Stimulated activated CD8-positive, alpha-beta memory T cell treated with anti-CD3 and anti-CD28 coated beads, Interleukin-15, amount 100 ng/mL, for 1 hour (primary cell): Measurements from ENCODE around the gene FAM174B.

Experiments
- DNase-seq: peaks from one replicate; pipeline ENCODE4 v3.0.0-alpha.2; 2020; ENCODE audit warnings: low read depth

Gene FAM174B

DNA sequence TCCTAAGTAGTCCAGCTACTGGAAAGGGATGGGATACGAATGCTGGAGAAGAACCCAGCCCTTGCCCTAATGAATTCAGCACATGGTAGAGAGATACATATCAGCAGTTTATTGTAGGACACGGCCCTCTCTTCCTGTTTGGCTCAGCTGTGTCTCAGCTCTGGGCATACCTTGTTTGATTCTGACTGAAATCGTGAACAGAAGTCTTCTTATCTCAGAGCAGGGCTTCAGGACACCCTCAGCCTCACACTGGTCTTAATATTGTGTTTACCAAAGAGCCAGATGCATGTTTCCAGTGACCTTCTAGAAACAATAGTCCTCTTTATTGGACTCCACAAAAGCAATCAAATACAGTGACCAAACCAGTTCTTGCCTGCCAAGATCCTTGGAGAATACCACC lies 54.7 kb downstream of the FAM174B start:
- no peak for DNase-seq

DNA sequence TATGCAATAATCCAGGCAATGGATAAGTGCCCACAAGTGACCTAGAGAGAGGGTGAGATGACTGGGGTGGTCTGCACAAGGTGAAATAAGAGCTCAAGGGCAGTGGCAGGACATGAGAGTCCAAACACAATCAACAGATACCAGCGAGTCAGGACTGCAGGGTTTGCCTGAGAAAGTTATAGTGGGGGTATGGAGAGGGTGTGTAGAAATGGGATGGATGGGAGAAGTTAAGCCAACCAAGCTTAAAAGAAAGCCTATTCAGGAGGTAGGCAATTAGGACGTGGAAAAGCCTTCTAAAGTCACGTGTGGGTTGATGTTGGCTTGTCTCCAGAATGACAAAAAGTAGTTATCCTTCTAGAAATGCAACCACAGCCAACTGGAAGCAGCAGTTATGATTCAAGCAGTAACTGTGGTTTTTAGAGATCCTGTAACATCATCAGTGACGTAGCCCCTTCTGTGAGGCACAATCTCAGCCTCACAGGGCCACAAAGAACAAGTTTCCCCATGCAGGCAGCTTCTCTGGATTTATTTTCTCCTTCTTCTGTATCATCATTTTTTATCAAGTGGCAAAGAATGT lies 56.1 kb downstream of the FAM174B start:
- no peak for DNase-seq

DNA sequence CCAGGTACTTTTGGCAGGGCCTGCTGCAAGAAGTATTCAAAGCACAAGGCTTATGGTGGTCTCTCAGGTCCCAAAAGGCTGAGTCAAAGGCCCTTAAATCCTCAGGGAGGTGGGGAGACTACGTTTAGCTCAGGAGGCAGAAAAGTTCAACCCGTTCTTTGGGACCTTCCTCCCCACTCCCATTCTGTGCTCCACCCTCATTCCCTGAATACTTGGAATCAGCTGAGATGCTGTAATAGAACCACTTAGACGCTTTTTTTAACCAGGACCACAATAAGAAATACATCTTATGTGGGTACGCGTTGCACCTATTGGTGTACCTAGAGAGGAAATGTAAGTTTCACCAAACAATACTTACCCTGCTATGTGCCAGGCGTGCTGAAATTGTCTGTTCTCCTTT lies 58.0 kb downstream of the FAM174B start:
- no peak for DNase-seq

DNA sequence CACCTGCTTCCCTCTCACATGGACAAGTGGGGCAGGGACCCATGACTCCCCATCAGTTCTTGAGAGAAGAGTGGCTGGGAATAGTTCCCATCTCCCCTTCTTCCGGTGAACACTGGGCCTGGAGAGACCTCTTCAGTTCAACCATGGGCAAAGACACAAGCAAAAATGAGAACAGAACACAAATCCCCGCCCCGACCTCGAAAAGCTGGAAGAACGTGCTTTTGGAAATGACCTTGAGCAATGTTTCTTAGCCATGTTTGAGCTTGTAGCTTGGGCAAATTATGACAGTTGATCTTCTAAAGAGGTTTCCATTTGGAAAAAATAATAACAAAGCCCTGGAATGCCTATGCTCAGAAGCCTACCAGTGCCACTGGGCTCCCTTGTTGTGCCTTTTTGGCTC lies 59.0 kb downstream of the FAM174B start:
- DNase-seq: no peak

DNA sequence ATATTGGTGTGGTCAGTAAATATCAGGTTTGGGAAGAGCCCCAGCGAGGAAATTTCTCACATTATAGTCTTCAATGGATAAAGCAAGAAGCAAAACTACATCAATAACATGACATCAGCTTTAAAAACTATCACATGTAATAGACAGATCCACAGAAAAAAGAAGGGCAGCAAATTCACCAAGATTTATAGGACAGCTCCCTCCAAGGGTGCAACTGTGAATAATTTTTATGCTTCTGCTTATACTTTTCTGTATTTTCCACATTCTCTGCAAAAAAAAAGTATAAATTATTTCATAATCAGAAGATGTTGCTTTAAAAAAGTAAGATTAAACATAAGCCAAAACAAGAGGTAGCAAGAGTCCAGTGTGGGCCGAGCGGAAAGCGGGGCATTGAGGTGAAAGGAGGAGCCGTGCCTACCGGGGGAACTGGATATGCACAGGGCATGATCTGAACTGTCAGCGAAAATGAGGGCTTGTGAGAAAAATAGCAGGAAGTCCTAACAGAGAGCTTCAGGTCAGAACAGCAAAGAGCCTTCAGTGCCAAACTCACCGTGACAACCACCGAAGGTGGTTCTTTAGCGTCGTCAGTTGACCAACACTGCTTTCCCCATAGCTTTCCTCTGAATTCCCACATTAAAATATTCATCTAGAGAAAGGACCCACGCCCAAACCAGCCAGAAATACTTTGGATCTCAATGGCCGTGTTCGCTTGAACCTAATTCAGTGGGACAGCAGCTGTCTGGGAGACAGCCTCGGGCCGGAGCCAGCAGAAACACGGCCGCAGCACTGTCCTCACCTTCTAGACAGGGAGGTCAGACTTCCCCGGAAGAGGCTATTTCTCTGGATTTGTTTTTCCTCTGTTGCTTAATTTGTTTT lies 59.8 kb downstream of the FAM174B start:
- DNase-seq: no peak

DNA sequence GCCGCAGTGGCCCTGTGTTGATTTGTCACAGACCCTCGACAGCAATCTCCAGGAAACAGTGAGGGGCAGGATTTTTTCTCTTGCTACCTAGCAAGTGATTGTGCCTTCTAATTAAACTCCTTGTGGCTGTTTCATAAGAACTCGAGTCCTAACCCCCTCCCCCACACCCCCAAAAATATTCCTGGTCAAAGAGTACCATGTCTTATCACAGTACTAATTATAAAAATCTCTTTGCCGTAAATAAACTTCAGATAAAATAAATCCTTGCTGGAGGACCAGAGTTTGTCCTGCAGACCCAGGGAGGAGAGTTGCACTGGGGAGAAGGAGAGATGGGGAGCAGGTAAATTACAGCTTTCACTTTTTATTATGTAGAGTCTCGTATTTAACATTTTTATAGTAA lies 64.3 kb downstream of the FAM174B start:
- DNase-seq: no peak

DNA sequence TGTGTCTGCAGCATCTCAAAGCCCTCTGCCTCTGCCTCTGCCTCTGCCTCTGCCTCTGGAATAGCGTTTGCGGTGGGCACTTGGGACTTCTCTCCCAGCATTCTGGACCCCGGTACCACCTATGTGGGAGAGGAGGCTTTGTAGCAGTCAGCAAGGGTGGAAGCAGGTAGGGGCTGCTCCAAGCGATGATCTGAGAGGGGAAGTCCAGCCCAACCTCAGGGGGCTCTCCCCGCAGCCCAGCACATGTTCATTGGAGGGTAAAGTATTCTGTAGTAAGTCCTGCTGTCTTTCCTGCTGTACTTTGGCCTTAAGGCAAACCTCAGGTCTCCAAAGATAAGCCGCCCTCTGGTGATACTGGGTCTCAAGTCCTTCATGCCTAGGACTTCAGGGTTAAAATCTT lies 68.6 kb downstream of the FAM174B start:
- DNase-seq: no peak

DNA sequence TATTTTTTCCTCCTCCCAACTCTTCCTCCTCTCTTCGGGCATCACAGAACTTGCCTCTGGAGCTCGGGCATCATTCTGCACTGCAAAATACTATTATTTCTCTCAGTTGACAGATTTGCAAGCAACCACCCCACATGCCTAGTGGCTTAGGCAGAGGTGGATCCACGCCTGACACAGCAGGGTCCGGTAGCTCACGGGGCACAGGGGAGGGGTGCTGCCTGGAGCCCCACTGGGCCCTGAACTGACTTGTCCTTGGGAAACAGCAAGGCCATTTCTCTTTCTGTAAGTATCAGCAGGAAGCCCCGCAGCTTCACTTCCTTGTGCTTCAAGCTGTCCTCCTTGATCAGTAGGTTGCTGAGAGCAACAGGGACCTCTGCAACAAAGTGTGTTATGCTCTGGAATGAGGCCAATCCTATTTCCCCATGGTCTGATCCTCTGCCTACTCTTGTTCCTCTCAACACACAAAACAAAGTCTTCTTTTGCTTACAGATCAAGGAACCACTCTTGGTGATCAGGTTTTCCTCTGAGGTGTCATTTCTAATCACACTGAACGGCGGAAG lies 69.1 kb downstream of the FAM174B start:
- no peak for DNase-seq

DNA sequence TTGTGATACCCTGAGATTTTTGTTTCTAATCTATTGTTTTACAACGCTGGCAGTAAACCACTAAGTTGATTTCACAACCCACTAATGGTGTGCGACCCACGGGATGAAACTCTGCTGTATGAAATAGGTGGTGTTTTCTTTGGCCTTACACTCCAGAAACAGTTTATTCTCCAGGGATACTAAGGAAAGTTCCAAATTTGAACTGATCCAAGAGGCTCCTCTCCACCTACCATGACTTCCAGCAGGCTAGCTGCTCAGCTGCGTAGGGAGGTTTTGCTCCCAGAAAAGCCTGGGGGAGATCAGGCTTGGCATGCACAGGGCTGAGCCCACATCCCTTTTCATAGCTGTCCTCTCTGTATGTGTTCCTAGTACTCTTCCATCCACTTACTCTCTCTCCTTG lies 71.5 kb downstream of the FAM174B start:
- no peak for DNase-seq

DNA sequence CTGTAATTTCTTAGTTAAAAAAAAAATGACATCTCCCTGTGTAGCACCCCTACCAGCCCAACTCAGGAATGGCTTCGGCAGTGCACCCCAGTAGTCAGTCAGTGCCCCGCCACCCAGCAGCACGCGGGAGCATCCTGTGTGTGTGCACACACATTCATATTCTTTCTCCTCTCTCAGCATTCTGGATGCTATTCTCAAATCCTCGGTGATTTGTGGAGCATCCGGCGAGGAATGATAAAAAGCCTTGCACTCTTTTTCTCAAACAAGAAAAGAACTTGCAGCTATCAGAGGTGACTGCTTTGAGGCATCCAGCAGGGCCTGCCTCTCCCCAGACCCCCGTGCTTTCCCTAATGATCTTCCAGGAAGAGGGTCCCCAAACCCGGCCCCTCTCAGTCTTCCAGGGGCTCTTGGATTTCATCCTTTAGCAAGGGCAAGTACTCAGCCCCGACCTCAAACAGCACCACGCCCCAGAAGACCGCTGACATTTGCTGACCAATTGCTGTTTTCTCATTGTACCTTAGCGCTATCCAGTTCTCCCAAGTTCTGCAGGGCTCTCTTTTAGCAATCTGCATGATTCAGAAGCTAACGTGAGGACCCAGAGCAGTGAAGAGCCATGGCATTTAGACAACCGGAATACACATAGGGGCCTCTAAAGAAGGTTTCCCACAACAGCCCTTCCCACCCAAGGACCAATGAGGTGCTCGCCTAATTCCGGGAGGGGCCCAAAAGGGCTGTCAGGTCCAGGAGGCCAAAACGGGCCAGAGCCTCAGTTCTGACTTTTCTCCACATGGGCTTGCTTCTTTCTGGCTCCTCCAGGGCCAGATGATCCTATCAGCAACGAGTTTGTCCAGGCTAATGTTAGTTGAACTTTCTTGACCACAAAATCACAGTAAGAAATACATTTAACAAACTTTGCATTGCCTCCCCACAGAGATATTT lies 72.2 kb downstream of the FAM174B start:
- DNase-seq: no peak

DNA sequence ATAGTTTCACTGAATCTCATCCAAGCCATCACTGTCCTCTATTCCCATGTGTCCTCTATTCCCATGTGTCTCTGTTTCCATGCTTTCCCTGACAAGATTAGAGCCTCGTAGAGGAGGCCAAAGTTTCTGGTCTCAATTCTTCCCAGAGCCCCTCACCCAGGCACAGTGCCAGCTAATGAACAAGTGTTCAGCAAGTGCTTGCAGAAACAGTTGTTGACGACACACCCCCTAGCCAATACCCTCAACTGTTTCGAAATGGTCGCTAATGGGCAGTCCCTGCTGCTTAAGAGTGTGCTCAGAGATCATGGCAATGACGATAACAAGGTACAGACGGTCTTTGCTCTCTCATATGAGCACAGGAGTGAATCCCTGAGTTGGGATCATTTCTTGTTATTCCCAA lies 73.4 kb downstream of the FAM174B start:
- DNase-seq: no peak

DNA sequence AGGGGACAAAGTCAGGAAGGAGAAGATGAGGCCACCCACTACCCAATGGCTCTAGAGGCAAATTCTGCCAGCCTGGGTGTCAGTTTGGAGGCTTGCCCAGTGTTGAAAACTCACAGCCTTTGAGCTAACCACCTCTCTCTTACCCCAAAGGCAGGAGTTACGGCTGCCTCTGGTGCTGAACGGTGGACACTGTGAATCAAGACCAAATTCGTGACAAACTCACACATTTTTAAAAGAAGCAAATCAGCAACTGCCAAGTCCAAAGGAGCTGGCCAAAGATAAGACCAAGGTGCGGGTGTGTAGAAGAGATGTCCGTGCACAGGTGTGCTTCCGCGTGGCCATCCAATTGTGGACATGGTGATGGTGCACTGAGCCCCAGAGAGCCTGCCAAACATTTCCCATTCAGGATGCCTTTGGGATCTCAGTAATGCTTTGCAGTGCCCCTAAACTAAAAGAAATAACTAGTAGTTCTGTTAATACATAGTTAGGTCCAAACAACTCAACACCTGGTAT lies 74.6 kb downstream of the FAM174B start:
- DNase-seq: no peak

DNA sequence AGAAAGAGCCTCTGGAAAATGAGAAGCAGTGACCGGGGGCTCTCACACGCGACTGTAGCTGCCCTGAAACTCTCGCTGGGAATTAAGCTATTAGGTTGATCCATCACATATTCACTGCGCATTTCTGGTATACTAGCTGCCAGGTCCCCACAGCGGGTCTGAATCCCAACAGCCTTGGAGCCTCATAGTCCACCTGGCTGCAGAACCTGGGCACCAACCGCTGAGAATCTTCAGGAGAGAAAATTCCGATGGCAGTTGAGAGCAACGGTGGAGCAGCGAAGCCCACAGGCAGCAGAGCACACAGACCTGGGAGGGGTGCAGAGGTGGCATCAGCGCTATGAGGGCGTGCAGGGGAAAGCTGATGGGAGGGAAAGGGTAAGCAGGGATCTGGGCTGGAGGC lies 75.1 kb downstream of the FAM174B start:
- DNase-seq: no peak

DNA sequence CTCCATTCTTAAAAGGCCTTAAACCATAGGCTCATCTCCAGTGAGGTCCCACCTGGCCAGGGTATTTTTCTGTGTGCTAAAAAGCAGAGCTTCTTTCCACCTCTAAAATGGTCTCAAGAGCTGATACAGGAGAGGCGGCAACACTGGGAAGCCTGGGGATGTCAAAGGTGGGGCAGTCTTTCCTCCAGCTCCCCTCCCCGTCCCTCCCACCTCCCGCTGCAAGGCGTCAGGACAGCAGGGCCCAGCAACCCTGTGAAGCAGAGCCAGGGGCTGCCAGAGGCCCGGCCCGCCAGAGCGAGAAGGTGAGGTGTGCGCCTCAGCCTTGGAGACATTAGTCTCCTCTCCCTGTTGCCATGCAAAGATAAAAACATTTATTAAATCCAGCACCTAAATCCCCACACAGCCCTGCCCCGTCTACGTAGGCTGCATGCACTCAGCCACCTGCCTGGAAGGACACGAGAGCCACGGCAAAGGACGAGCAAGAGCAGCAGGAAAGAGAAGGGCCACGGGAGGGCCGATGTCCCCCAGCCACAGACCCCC lies 75.6 kb downstream of the FAM174B start:
- no peak for DNase-seq

DNA sequence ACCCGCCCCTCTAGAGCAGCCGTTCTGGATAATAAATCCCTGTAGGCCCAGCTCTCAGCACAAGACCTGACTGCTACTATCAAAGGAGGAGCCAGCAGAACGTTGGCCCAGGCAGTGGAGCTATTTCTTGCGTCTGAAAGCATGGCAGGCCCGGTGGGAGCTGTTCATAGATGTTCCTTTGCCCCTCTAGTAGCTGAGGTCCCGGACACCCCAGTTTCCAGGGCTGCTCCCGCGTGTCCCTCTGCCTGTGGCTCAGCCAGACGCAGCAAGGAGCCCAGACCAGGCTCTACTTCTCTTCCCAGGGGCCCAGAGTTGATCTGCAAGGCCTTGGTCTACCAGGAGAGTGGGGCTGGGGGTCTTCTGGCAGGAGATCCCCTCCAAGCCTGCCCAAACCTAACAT lies 76.1 kb downstream of the FAM174B start:
- DNase-seq: no peak

DNA sequence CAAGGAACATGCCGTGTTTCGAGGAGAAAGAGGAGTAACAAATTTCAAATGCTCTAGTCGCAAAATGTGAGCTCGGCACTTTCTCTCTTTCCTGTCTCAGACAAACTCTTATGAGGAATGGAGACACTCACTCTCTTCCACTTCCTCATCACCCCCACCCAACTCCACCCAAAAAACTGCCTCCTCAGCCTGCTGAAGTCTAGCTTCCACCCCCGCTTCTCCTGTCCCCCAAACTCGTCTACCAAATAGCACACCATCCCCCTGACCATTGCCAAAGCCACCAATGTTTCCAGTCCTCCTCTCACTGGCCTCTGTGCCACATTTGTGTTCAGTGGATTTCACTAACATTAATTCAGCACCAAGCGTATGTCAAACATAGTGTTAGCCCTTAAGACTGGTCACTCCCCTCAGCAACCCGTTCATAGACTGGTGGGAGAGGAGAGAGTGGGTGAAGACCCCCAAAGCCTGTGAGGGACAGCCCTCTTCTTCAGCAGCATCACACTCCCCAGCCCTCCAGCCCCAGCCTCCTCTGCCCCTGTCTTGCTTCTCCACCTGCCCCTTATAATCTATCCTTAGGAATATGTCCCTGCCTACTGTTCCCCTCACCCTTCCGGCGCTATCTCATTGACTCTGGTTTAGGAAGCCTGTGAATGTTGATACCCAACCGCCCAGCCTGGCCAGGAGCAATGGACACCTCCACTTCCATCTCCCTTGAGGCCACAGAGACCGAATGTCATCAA lies 77.3 kb downstream of the FAM174B start:
- no peak for DNase-seq

DNA sequence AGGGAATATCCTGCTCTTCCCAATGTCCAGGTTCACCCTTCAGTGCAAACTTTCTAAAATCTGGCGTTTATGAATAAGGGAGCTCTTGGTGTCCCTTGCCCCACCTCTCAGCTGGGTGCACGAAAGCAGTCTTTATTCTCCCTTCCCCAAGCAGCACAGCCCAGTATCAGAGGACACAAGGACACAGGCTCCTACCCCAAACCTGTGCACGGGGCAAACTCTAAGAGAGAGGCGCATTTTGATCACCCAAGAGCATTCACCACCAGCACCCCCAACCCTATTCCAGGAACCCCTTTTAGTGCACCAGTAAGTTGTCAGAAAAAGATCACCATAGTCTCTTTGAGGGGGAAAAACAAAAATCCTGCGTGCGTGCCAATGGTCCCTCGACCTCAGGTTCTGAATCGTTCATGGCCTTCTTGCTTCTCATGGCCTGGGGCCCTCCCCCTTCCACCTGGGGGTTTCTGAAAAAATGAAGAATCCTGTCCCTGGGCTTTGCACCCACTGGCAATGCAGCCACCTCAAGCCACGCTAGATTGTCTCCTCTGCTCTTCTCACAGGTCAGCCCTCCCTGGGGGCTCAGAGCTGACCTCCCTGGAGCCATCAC lies 78.9 kb downstream of the FAM174B start:
- DNase-seq: no peak

DNA sequence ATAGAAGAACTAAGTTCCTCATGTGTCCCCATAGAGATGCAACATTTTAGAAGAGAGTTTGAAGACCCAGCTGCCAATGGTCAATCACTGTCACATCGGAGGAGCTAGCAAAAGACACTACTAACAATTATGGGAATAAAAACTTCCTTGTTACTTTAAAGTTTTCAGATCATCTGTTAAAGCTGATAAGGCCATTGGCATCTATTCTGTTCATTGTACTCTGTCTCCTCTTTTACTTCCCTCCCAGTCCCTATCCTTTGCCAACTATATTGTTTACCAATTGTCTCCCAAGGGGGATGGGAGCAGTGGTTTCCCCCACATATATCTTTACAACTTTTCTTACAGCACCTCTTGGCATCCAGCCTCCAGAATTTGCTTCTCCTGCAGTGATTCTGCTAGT lies 81.0 kb downstream of the FAM174B start:
- no peak for DNase-seq

DNA sequence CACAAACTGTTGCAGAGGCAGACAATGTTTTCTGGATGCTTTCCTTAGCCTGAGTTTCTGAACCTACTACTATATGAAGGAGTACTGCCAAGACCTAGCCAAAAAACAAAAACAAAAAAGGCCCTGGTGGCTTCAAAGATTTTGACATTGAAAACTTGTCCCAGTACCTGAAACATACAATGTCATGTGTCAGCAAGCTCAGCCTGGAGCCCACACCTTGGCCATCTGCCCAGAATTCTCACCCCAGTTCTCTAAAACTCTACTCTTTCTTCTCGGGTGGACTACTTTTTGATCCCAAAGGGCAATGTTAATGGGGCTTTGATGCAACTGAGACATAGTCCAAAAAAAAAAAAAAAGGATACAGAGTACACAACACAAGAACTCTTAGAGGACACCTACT lies 81.4 kb downstream of the FAM174B start:
- DNase-seq: no peak

DNA sequence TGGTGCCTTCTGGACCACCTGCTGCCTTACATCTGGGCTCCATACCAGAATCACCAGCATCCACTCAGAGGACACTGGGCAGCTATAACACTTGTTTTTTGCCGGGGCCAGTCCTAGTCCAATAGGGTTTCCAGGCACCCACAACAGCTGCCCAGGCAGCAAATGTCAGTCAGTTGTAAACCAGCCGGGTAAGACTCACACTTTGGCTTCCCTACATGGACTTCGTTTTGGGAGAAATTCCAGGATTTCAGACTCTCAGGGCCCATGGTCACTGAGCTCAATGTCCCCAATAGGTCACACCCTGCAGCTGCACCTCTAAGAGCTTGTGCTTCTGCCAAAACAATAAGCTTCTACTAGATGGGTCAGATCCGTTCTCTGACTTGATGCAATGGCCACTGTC lies 83.8 kb downstream of the FAM174B start:
- no peak for DNase-seq

DNA sequence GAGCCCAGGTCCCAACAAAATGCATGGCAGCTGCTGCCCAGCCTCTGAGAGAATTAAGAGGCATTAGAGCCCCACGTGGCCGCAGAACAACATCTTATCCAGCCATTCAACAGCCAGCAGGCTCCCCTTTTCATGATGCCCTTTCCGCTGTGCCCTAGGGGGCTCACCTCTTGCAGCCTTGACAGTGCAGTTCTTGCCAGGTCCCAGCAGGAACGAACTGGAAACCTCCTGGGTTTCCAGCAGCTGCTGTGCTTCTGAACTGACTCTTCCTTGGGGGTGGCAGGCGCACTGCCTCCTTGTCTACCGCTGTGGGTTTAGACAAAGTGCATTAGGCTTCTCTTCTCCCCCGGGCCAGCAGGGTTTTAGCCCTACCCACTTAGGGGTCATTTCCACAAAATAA lies 85.2 kb downstream of the FAM174B start:
- no peak for DNase-seq
